Kidney (tissue), 14 donors: ENCODE results near the gene ZDHHC7. TPM values are rescaled to one million over a fixed set of nuclear protein-coding genes. Genes with fewer than 3 reads are reported as not detected.

Experiments used
- DNase-seq, 5 donors: peaks; one replicate each; pipeline ENCODE4 v3.0.0-alpha.2; 2013 to 2020
- FAIRE-seq: peaks from 2 replicates; lab custom pipeline; 2012; peaks lifted over from hg19 to GRCh38; lab: Jason Lieb, UNC
- H3K27ac ChIP-seq, 2 donors: one replicate each; pipeline ENCODE4 v1.7.0; 2013; ENCODE audit warnings: low read depth in 2 of 2, low read length in 2 of 2, inconsistent platforms in 1 of 2
- H3K27me3 ChIP-seq: one replicate; pipeline ENCODE4 v1.7.1; 2013; ENCODE audit warnings: low read length, inconsistent platforms; ENCODE audit not compliant: control insufficient read depth, insufficient read depth
- H3K36me3 ChIP-seq, 3 donors: one replicate each; pipeline versions ENCODE4 v1.7.0 to v1.7.1; 2013; ENCODE audit warnings: low read length in 3 of 3, control low read depth in 1 of 3, inconsistent platforms in 1 of 3; ENCODE audit not compliant: insufficient read depth in 3 of 3, control insufficient read depth in 2 of 3
- H3K4me1 ChIP-seq, 3 donors: one replicate each; pipeline versions ENCODE4 v1.7.0 to v1.7.1; 2013; ENCODE audit warnings: low read length in 3 of 3, inconsistent platforms in 1 of 3, low read depth in 1 of 3; ENCODE audit not compliant: control insufficient read depth in 2 of 3, insufficient read depth in 2 of 3
- H3K4me3 ChIP-seq, 3 donors: one replicate each; pipeline versions ENCODE4 v1.7.0 to v1.8.1; 2013; ENCODE audit warnings: low read length in 3 of 3, control low read depth in 1 of 3, inconsistent platforms in 1 of 3
- H3K9ac ChIP-seq, 3 donors: one replicate each; pipeline versions ENCODE4 v1.7.0 to v1.7.1; 2013; ENCODE audit warnings: low read length in 3 of 3, control low read depth in 1 of 3, inconsistent platforms in 1 of 3
- H3K9me3 ChIP-seq, 3 donors: one replicate each; pipeline versions ENCODE4 v1.7.0 to v1.7.1; 2013; ENCODE audit warnings: low read length in 3 of 3, control low read depth in 1 of 3, inconsistent platforms in 1 of 3; ENCODE audit not compliant: control insufficient read depth in 2 of 3, insufficient read depth in 1 of 3
- CTCF ChIP-seq: IDR thresholded peaks from 3 replicates; pipeline ENCODE4 v1.5.1; 2012; ENCODE audit warnings: mild to moderate bottlenecking, moderate library complexity, borderline replicate concordance; ENCODE audit not compliant: insufficient read depth; ENCODE audit errors: extremely low read depth
- intact Hi-C: fragments of 100-400 bp; cut with DNase I; formaldehyde crosslinking; loops from one replicate; pipeline ENCODE4 v1.11.1; 2022
- polyA plus RNA-seq: library from polyadenylated mRNA; stranded (reverse); fragments of 350-450 nt; fragmentation: Illumina TruSeq; extraction: RNeasy Lipid Tissue Mini Kit (QIAGEN cat#74804); gene quantifications from one replicate; pipeline ENCODE4 v1.2.3, GENCODE V29; 2014; ENCODE audit warnings: low read depth, low replicate concordance; ENCODE audit not compliant: insufficient read depth
- total RNA-seq: library from RNA; stranded (reverse); fragmentation: NEBNext Ultra II Directional; extraction: Animal tissue kit (Norgen Biotek cat#: 25700); gene quantifications from one replicate; pipeline ENCODE4 v1.2.1, GENCODE V29; 2021
- donor health status: control.
- donor health status: control.
- donor health status: control.
- donor health status: control.
- donor health status: control.
- donor health status: DM: yes; HTN: yes; CAD: no.
- donor health status: Normal renal cell carcinoma (clear cell type).

Gene ZDHHC7
- total and polyA plus RNA-seq, 2 donors from 2014 or later: 23.4 to 54.4 TPM

- no peak overlapping the region for H3K4me3 ChIP-seq
- TF ChIP-seq CTCF: no peak
- no peak for FAIRE-seq
- H3K27me3 ChIP-seq: no peaks in the 10 kb centered on the region
- H3K9ac ChIP-seq: no peak overlapping the region
- H3K36me3 ChIP-seq: no peaks in the 10 kb centered on the region
- DNase-seq: peak in 1 of 5 donors; percentile 54
- peaks cover 0 to 5% (median under 1%) of the 10 kb centered on the region in 3 donors for H3K4me1 ChIP-seq
- intact Hi-C loops: no loop called here
- no peaks in the 10 kb centered on the region for H3K9me3 ChIP-seq
- H3K27ac ChIP-seq: no peak overlapping the region
These were observed 64.3 kb downstream of the ZDHHC7 start for GRCh38 chr16:84947022-84947421.

- no peaks in the 10 kb centered on the region for H3K4me1 ChIP-seq
- FAIRE-seq: no peak
- H3K36me3 ChIP-seq: no peaks in the 10 kb centered on the region
- intact Hi-C loops: no loop called here
- TF ChIP-seq CTCF: no peak
- H3K4me3 ChIP-seq: no peak overlapping the region
- no peak overlapping the region for H3K9ac ChIP-seq
- DNase-seq: no peak
- no peaks in the 10 kb centered on the region for H3K9me3 ChIP-seq
- no peaks in the 10 kb centered on the region for H3K27me3 ChIP-seq
- no peak overlapping the region for H3K27ac ChIP-seq
These were observed 67.7 kb downstream of the ZDHHC7 start for GRCh38 chr16:84943620-84944019.

GRCh38 chr16:84942786-84943185 lies 68.5 kb downstream of the ZDHHC7 start:
- Histone ChIP-seq H3K27me3 (no peaks in the 10 kb centered on the region), H3K9me3 (no peaks in the 10 kb centered on the region), H3K9ac (no peak overlapping the region), H3K4me3 (no peak overlapping the region), H3K4me1 (no peaks in the 10 kb centered on the region), H3K27ac (no peak overlapping the region), H3K36me3 (no peaks in the 10 kb centered on the region)
- no peak for TF ChIP-seq CTCF
- FAIRE-seq: no peak
- intact Hi-C loops: no loop called here
- no peak for DNase-seq

GRCh38 chr16:84941921-84942320 lies 69.4 kb downstream of the ZDHHC7 start:
- no peaks in the 10 kb centered on the region for H3K27me3 ChIP-seq
- DNase-seq (no peak), FAIRE-seq (no peak)
- no peak overlapping the region for H3K27ac ChIP-seq
- intact Hi-C loops: no loop called here
- H3K4me1 ChIP-seq: no peaks in the 10 kb centered on the region
- H3K9ac ChIP-seq: no peak overlapping the region
- TF ChIP-seq CTCF: no peak
- no peaks in the 10 kb centered on the region for H3K36me3 ChIP-seq
- no peaks in the 10 kb centered on the region for H3K9me3 ChIP-seq
- no peak overlapping the region for H3K4me3 ChIP-seq
